ENCODE results near the gene SLC38A10.

Gene SLC38A10

DNA sequence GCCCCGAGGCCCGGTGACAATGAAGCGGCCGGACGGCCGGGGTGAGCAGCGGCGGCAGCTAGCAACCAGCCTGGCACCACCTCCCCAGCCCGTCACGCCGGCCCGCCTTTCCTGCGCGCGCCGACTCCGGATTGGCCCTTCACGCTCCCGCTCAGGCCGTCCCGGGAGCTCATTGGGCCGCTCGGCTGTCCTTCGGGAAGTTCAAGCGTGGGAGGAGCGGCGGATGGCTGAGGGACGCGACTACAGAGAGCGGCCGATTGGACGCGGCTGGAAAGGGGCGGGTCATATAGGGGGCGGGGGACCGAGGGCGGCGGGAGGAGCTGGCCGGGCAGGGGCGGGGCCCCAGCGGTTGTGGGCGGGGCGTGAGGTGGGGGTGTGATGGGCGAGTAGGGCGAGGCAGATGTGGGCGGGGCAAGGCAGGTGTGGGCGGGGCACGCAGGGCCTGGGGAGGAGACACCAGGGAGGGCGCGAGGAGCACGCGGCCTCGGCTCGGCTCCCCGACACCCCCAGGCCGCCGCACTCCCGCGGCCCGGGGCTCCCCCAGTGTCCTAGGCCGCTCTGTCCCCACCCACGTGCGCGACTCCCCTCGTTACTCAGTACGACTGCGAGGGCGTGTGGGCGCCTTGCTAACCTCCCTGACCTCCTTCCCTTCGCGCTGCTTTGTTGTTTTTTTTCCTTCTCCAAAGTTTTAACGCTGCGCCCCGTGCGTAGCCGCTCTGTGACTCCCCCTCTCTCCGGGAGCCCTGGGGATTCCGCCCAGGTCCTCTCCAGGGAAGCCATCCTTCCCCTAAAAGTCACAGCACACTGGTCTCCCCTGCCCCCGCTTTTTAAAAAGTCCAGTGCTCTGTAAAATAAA is 72.0 kb downstream of the SLC38A10 start, which contains the start of gene CEP131:
TSS of gene CEP131 (minus strand) at position 60 of the 856 bp plus-strand sequence. CDS start 2,909 bp downstream, outside the sequence.
- peak; percentile 92 for DNase-seq

DNA sequence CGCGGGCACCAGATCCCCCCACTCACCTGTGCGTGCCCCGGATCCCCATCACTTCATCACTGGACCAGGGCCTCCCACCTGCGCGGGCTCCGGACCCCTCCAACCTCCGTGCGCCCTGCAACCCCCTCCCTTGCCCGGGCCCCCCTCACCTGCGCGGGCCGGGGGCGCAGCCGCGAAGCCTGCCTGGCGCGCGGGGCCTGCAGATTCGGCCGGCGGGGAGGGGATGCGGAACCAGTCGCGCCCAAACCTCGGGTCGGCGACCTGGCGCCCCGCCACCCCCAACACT is 72.5 kb downstream of the SLC38A10 start:
- DNase-seq, result no peak

DNA sequence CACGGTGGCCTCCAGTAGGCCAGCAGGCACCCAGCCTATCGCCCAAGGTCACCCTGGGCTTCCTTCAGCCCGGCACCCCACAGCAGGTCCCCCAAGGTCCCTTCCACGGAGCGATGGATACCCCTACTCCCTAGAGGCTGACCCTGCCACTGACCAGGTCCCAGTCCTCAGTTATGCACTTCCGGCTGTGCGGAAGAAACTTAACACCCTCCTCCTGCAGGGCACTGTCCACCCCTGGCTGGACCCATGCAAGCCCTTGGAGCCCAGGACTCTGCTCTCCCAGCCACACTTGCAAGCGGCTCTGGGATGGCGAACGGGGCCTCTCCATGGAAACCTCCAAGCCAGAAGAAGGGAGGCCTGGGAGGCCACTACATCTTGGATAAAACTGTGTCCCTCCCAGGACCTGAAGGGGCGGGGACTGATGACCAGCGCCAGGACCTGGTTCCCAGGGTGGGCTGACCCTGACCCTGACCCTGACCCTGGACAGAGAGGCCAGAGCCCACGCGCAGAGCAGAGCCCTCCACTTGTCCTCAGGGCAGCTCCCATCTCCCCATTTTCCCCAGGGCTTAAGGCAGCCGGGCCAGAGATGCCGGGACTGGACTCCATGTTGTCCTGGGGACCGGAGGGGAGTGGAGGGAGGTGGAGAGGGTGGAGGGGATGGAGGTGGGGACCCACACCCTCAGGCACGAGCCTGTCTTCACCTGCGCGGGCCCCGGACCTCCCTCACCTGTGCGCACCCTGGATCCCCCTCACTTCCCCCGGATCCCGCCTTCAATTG is 73.1 kb downstream of the SLC38A10 start:
- DNase-seq, result no peak

DNA sequence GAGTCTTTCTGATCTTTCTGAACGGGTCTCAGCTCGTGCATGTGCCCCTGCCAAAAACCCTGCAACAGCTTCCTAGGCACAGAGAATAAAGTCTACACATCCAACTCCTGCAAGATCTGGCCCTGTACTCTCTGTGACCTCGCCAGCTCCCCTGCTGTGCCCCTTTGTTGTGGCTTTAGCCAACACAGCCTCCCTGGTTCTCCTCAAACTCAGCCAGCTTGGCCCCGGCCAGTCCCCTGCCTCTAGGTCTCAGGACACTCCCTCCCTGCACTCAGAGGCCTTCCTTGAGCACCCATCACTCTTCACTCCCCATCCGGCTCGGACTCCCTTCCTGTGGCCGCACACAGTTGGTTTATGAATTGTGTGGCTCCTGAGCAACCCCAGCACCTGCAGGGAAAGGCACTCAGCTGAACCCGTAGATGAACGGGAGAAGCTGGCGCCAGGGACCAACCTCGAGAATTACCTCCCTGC is 73.7 kb downstream of the SLC38A10 start:
- no peak for DNase-seq

- DNase-seq, result no peak
Observed at GRCh38 chr17:81219476-81220180, 75.5 kb downstream of the SLC38A10 start.

DNA sequence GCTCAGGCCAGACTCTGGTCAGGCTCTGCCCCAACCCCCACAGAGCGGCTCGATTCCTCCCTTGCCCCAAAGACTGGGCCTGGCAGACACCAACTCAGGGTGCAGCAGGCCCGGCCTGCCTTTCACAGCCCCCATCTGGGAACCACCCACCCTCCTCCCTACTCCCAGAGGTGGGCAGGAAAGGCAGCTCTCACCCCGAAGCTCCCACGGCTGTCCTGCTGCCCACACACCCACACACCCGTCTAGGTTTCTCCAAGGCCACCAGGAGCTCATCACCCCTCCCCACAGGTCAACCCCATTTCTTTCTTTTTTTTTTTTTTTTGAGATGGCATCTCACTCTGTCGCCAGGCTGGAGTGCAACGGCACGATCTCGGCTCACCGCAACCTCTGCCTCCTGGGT is 76.1 kb downstream of the SLC38A10 start:
- DNase-seq, result no peak

- no peak for DNase-seq
Observed at GRCh38 chr17:81218459-81218858, 76.6 kb downstream of the SLC38A10 start.

GRCh38 chr17:81217491-81217890 is 77.6 kb downstream of the SLC38A10 start:
- no peak for DNase-seq

DNA sequence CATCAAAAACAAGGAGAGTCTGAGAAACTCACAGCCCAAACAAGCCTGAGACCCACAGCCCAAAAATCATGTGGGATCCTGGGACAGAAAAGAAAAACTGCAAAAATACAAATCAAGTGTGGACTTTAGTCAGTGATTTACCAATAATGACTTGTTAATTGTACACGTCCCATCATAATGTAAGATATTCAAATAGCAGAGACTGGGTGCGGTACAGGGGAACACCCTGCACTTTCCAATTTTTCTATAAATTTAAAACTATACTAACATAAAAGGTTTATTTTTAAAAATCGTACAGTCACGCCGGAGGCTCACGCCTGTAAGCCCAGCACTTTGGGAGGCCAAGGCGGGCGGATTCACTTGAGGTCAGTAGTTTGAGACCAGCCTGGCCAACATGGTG is 81.1 kb downstream of the SLC38A10 start:
- DNase-seq, result no peak

- no peak for DNase-seq
Observed at GRCh38 chr17:81212365-81212764, 82.7 kb downstream of the SLC38A10 start.

GRCh38 chr17:81210868-81211267 is 84.2 kb downstream of the SLC38A10 start:
- no peak for DNase-seq

DNA sequence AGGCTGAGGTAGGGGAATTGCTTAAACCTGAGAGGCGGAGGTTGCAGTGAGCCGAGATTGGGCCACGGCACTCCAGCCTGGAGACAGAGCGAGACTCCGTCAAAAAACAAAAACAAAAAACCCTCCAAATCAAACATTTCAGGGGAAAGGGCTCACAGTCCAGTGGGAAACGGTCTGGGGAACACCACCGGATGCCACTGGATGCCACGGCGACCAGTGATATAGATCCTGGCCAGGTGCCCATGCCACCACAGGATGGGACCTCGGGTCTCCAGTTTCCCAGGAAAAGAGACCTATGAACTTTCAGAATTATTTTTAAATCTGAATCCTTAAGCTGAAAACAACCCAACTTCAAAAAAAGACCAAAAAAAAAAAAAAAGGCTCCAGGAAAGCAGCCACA is 84.6 kb downstream of the SLC38A10 start:
- no peak for DNase-seq

GRCh38 chr17:81209141-81209540 is 86.0 kb downstream of the SLC38A10 start:
- DNase-seq, result no peak

DNA sequence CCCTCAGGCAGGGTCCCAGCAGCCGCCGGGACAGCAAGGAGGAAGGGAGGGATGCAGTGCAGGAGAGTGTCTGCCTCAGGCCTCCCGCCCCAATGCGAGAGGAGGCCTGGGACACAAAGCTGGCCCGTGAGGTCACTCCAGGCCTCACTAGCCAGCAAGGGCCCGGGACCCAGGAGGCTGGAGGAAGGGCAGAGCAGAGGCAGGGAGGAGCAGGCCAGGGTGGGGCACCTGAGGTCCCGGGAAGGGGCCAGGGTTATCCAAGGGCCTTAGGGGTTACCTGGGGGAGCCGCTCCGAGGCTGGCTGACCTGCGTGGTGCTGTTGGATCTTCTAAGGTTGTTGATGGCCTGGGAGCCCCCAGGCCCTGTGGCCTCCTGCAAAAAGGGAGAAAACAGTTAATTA is 86.5 kb downstream of the SLC38A10 start:
- no peak for DNase-seq

GRCh38 chr17:81207610-81208581 is 87.2 kb downstream of the SLC38A10 start:
- no peak for DNase-seq

DNA sequence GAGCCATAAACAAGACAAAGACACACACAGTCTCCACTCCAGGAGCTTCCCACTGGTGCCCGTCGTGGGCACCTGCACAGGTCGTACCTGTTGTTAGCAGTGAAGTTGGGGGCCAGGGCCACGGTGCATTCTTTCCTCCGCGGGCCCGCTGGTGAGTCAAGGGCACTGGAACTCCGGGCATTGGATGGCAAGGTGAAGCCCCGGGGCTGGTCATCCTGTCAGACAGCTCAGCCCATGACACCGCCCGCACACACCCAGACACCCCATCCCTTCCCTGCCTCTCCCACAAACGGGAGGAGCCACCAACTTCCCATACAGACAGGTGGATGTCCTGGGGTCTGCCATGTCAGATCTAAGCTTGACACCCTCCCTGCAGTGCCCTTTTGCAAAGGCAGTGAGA is 88.5 kb downstream of the SLC38A10 start:
- DNase-seq, result no peak

GRCh38 chr17:81206166-81206565 is 88.9 kb downstream of the SLC38A10 start:
- DNase-seq, result no peak

DNA sequence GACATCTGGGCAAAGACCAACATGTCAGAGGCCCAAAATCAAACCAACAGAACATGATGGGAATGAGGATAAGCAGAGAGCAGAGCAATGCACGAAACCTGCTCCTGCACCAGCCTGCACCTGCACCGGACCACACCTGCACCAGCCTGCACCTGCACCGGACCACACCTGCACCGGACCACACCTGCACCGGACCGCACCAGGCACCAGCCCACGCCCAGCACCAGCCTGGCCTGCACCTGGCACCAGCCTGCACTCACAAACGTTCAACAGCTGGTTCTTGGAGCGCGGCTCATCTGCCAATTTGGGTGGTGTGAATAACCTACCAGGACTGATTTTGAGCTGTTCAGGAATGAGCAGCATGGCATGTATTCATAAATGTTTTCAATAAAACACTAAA is 90.5 kb downstream of the SLC38A10 start:
- DNase-seq, result no peak

- DNase-seq, result no peak
Observed at GRCh38 chr17:81203136-81203535, 92.0 kb downstream of the SLC38A10 start.

DNA sequence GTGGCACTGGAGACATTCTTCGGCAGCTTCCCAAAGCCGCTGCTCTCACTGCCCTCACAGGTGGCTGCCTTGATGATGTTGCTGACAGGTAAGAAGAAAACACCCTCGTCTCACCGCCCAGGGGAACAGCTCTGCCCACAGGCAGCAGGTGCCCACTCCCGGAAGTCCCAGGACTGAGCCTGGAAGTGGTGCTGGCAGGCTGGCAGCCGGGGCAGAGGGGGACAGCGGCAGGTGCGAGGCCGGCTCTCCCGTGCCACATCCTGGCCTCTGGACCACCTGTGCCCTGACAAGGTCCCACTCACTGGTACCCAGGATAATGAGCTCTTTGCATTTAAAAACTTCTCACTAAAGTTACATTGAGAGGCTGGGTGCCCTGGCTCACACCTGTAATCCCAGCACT is 92.8 kb downstream of the SLC38A10 start:
- DNase-seq, result no peak

- peak; percentile 63 for DNase-seq
Observed at GRCh38 chr17:81200695-81201580, 94.2 kb downstream of the SLC38A10 start.

All from kidney glomerular epithelial cell (primary cell).